COR-L47 (cell line): ENCODE results near the gene FRMPD2.
"Not testable (repeated sequence)": the region's sequence is repeated elsewhere in the genome, so short reads cannot be mapped to it uniquely, and the experiment has no call there.

Source experiments
- DNase-seq: peaks from one replicate; lab custom pipeline; 2025; lab: John Stamatoyannopoulos, UW

FRMPD2 gene

DNA sequence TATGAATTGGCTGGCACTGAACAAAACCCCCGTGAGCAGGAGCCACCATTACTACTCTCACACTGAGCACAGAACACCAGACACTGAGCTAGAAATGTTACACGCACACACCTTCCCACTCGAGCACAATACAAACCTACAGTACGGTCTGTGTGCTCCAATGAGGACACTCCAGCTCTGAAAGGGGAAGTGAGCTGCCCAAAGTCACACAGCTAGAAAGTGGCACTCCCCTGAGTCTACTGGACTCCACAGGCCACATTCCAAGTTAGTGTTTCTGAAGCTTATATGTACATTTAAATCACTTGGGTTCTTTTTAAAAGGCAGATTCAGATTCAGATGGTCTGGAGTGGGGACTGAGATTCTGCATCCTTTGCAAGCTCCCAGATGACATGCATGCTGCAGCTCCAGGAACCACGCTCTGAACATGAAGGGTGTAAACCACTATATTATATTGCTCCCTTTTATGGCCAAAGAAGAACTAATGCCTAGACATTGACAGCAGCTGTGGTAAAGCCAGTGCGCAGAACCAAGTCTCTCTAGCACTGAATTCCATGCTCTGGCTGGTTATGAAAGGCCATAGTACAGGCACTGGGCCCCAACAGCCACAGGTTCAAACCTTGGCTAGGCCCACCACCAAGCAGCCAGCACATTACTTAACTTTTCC, 77.1 kb downstream of the FRMPD2 start:
- DNase-seq = no peak

GRCh38 chr10:48195803-48196202, 78.7 kb downstream of the FRMPD2 start:
- no peak for DNase-seq

- no peak for DNase-seq
Measured at GRCh38 chr10:48194830-48195229, 79.7 kb downstream of the FRMPD2 start.

GRCh38 chr10:48193556-48193955, 80.9 kb downstream of the FRMPD2 start:
- no peak for DNase-seq

DNA sequence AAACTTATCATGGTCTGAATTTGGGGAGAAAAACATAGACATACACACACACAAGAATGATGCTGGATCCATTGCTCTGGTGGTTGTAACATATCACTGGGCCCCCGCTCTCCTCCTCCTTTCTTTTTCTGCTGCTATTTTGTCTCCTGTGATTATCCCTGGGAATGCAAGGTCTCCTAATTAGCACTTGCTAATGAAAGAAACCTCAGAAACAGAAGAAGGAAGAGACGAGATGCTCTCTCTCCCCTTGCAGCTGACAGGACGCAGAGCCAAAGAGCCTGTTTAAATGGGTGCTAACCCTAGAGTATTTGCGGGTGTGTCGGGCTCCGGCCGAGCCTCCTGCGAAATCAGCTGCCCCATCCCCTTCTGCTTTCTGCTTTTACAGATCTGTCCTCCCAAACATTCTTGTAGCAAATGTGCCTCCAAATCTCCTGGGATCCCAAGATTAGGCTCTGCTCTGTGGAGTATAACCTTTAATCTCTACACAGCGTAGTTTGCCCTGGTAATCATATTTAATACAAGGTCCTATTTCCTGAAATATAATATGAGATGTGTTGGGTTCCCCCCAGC, 81.5 kb downstream of the FRMPD2 start:
- no peak for DNase-seq

GRCh38 chr10:48187713-48188485, 86.6 kb downstream of the FRMPD2 start:
- DNase-seq = no peak

DNA sequence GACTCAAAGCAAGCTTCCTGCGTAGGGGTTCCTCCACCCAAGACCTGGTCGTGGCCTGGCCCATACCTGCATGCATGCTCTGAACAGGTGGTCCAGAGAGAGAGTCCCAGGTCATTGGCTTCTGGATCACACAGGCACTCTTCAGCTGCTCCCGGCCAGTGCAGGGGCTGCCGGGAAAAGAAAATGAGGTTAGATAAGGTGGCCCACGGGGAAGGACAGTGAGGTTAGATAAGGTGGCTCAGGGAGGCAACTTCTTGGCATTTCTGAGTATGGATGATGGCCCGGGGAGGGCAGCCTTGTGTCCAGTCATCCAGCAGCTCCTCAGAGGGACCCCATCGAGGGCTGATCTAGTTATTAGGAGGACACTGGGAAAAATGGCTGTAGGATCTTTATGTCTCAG, 87.4 kb downstream of the FRMPD2 start:
- no peak for DNase-seq

GRCh38 chr10:48186264-48186804, 88.2 kb downstream of the FRMPD2 start:
- not testable (repeated sequence) for DNase-seq

DNA sequence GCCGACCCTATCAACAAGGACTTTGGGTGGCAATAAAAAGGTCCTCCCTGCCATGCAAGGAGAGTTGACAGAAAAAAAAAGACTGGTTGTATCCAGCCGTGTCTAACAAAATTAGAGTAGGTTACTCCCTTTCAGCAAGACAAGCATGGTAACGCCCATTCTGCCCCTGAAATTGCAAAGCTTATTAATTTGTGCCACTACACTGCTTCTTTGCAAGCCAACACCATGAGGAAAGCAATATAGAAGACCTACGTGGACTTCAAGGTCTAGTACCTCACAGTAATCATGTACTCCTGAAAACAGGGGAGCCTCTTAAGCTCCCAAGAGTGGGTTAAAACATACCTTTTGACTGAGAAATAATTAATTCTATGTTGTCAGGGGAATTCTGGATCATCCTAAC, 90.3 kb downstream of the FRMPD2 start:
- DNase-seq = no peak

GRCh38 chr10:48172715-48173114, 101.8 kb downstream of the FRMPD2 start:
- not testable (repeated sequence) for DNase-seq

GRCh38 chr10:48160670-48161069, 113.8 kb downstream of the FRMPD2 start:
- not testable (repeated sequence) for DNase-seq

- DNase-seq = not testable (repeated sequence)
Measured at GRCh38 chr10:48160163-48160562, 114.3 kb downstream of the FRMPD2 start.

GRCh38 chr10:48154211-48155140, 120.0 kb downstream of the FRMPD2 start:
- DNase-seq = not testable (repeated sequence)

DNA sequence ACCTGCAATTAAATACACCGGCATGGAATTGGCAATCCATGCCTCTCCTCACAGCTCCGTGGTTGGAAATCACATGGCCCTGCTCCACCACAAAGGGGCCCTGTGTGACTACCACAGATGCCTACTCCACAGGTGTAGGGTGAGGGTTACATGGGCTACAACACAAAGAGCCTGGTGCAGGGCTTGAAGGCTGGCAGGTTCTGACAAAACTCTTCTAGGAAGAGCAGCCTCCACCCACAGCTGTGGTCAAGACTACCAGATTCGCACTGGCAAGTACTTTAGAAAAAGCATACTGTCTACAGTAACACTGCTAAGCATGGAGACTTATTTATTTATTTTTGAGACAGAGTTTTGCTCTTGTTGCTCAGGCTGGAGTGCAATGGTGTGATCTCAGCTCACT, 126.9 kb downstream of the FRMPD2 start:
- DNase-seq = not testable (repeated sequence)

- DNase-seq = not testable (repeated sequence)
Measured at GRCh38 chr10:48143721-48144642, 130.5 kb downstream of the FRMPD2 start.

- DNase-seq = not testable (repeated sequence)
Measured at GRCh38 chr10:48140949-48141348, 133.5 kb downstream of the FRMPD2 start.

- DNase-seq = not testable (repeated sequence)
Measured at GRCh38 chr10:48139953-48140850, 134.3 kb downstream of the FRMPD2 start.

- DNase-seq = not testable (repeated sequence)
Measured at GRCh38 chr10:48128954-48129353, 145.5 kb downstream of the FRMPD2 start.

DNA sequence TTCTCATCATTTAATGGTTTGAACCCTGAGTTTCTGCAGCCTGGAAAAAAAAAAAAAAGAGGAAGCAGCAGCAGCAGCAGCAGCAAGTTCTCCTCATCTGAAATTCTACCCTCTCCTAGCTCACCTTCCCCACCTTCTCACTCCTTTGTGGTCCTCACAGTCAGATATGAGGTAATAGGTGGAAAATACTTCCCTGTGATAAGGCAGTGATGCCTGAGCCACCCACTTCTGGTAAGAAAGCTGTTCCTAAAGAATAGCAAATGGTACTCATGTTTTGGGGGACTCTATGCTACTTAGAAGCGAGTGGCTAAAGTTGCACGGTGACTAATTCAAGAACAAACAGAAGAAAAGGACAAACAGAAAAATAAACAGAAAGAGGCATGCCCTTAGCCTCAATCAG, 148.2 kb downstream of the FRMPD2 start:
- not testable (repeated sequence) for DNase-seq
